Osteocyte (in vitro differentiated cells): ENCODE results near the gene NES. TPM values are rescaled to one million over a fixed set of nuclear protein-coding genes. Genes with fewer than 3 reads are reported as not detected.

Experiments used
- DNase-seq: peaks from one replicate; pipeline ENCODE4 v3.0.0; 2021; ENCODE audit warnings: mixed read lengths; ENCODE audit not compliant: unreplicated experiment; ENCODE audit errors: extremely low spot score
- H3K27ac Mint-ChIP-seq: one replicate; pipeline ENCODE4 v1.8.0; 2021; ENCODE audit warnings: mild to moderate bottlenecking, mixed read lengths; ENCODE audit not compliant: unreplicated experiment
- H3K27me3 Mint-ChIP-seq: one replicate; pipeline ENCODE4 v1.8.0; 2021; ENCODE audit warnings: mixed read lengths; ENCODE audit not compliant: unreplicated experiment
- H3K36me3 Mint-ChIP-seq: one replicate; pipeline ENCODE4 v1.8.0; 2021; ENCODE audit warnings: mixed read lengths; ENCODE audit not compliant: unreplicated experiment
- H3K4me1 Mint-ChIP-seq: one replicate; pipeline ENCODE4 v1.8.0; 2021; ENCODE audit warnings: mixed read lengths; ENCODE audit not compliant: unreplicated experiment
- H3K4me3 Mint-ChIP-seq: one replicate; pipeline ENCODE4 v1.8.0; 2021; ENCODE audit warnings: mild to moderate bottlenecking, moderate library complexity, mixed read lengths; ENCODE audit not compliant: unreplicated experiment
- H3K9me3 Mint-ChIP-seq: one replicate; pipeline ENCODE4 v1.8.0; 2021; ENCODE audit warnings: mixed read lengths; ENCODE audit not compliant: unreplicated experiment
- CTCF ChIP-seq: fragments of 200-600 bp; sonication (generic); IDR thresholded peaks from 2 replicates; pipeline ENCODE4 v1.5.0; 2021; ENCODE audit warnings: antibody characterized with exemption, mild to moderate bottlenecking, moderate library complexity
- total RNA-seq: library from RNA; stranded (reverse); gene quantifications from 2 replicates; pipeline ENCODE4 v1.2.1, GENCODE V29; 2021

NES gene
- total RNA-seq, 1 donor from 2014 or later = 26.5 TPM

- H3K36me3 Mint-ChIP-seq = no peaks in the 10 kb centered on the region
- peak; percentile 94 for DNase-seq
- peaks cover 3% of the 10 kb centered on the region for H3K27me3 Mint-ChIP-seq
- H3K4me1 Mint-ChIP-seq = peaks cover 57% of the 10 kb centered on the region
- peak; percentile 84 for TF ChIP-seq CTCF
- peak overlapping the region; percentile 64 for H3K4me3 Mint-ChIP-seq
- H3K9me3 Mint-ChIP-seq = no peaks in the 10 kb centered on the region
- peak overlapping the region; percentile 86 for H3K27ac Mint-ChIP-seq
Observed at GRCh38 chr1:156689035-156689952, 12.1 kb upstream of the NES start.

GRCh38 chr1:156684227-156684782, 7.1 kb upstream of the NES start:
- TF ChIP-seq CTCF = no peak
- Mint-ChIP-seq H3K4me1 (peaks cover 7% of the 10 kb centered on the region), H3K36me3 (no peaks in the 10 kb centered on the region), H3K27ac (no peak overlapping the region), H3K4me3 (no peak overlapping the region), H3K27me3 (peaks cover 37% of the 10 kb centered on the region), H3K9me3 (no peaks in the 10 kb centered on the region)
- DNase-seq = no peak

GRCh38 chr1:156682166-156682890, 5.1 kb upstream of the NES start:
- Mint-ChIP-seq H3K27ac (no peak overlapping the region), H3K4me1 (peaks cover 10% of the 10 kb centered on the region), H3K9me3 (no peaks in the 10 kb centered on the region), H3K27me3 (peaks cover 40% of the 10 kb centered on the region), H3K36me3 (no peaks in the 10 kb centered on the region), H3K4me3 (no peak overlapping the region)
- peak; percentile 20 for TF ChIP-seq CTCF
- DNase-seq = no peak

DNA sequence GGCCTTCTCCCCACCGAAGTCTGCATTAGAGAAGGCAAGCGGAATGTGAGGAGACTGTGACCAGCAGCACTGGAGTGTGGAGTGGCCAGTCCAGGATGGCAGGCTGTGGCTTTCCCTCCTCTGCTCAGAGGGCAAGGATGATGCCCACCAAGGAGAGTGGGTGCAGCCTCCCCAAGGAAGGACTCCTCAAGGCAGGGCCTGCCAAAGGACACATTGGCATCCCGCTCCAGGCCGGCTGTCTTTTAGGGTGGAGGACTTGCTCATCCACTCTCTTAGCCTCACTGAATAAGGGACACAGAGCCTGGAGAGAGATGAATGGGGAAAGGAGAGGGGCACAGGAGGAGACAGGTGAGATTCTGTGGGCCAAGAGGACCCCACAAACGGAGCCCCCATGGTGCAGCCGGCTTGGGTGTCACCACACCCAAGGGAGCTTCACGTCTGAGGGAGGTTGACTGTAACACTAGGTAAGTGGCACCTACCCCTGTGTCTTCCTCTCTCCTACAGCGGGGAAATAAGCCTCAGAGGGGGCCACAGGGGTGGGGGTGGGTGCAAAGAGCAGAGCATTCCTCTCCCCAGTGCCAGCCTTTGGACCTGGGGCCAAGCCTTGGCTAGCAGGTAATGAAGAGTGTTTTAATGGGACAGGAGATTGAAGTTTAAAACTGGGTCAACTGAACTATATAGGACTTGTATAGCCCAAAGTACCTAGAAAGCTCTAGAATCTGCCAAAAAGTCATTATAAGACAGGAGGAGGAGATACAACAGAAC, 4.2 kb upstream of the NES start:
- H3K9me3 Mint-ChIP-seq = no peaks in the 10 kb centered on the region
- TF ChIP-seq CTCF = no peak
- H3K4me3 Mint-ChIP-seq = no peak overlapping the region
- H3K36me3 Mint-ChIP-seq = no peaks in the 10 kb centered on the region
- no peak overlapping the region for H3K27ac Mint-ChIP-seq
- H3K27me3 Mint-ChIP-seq = peaks cover 40% of the 10 kb centered on the region
- no peak for DNase-seq
- H3K4me1 Mint-ChIP-seq = peaks cover 13% of the 10 kb centered on the region
